ENCODE data around the gene CTLA4. TPM values are rescaled to one million over a fixed set of nuclear protein-coding genes. Genes with fewer than 3 reads are reported as not detected.
A peak's percentile ranks its signal among the peaks of the same experiment; 100 is the strongest.

Gene CTLA4
- total and polyA plus RNA-seq, 2 experiments from 2014 or later = not detected

GRCh38 chr2:203822240-203822639, 45.3 kb upstream of the CTLA4 start (continued):
- no peak for TF ChIP-seq ZNF462 (CRISPR knock-in tag; IDR thresholded peaks at IDR 0.05)
- no peak for TF ChIP-seq ZNF114 (CRISPR knock-in tag; IDR thresholded peaks at IDR 0.05)
- no peak for TF ChIP-seq ZNF331 (CRISPR knock-in tag; IDR thresholded peaks at IDR 0.05; ENCODE audit: low read depth)

- DNase-seq (ENCODE audit: low spot score) (no peak), ATAC-seq (no peak)
- Histone ChIP-seq H3K9me2 (ENCODE audit: insufficient read depth) (no peaks in the 10 kb centered on the region), H3K4me3 (no peak overlapping the region), H3K4me2 (no peak overlapping the region), H2AFZ (0 out of 2 replicates have a peak overlapping the region, but pooled peaks have one; percentile 18), H3K79me2 (replicated peaks; ENCODE audit: insufficient read depth) (no peaks in the 10 kb centered on the region), H4K20me1 (replicated peaks; ENCODE audit: insufficient read depth) (no peaks in the 10 kb centered on the region), H3K36me3 (ENCODE audit: insufficient read depth) (no peaks in the 10 kb centered on the region), H3K27me3 (ENCODE audit: insufficient read depth) (no peaks in the 10 kb centered on the region), H3K27ac (ENCODE audit: low read depth) (no peak overlapping the region), H3K4me1 (ENCODE audit: insufficient read depth) (no peaks in the 10 kb centered on the region), H3F3A (replicated peaks; ENCODE audit: low read depth) (no peaks in the 10 kb centered on the region)
- Mint-ChIP-seq H3K4me3 (no peak overlapping the region), H3K4me1 (no peaks in the 10 kb centered on the region), H3K9me3 (peaks cover 2% of the 10 kb centered on the region; the same call in 1 of the 3 replicates), H3K27ac (no peak overlapping the region), H3K27me3 (ENCODE audit: insufficient read depth, low read depth, poor library complexity) (no peaks in the 10 kb centered on the region), H3K36me3 (ENCODE audit: low read depth) (no peaks in the 10 kb centered on the region)
- TF ChIP-seq EZH2 (IDR thresholded peaks at IDR 0.05; ENCODE audit: low read depth, unreplicated experiment) (no peak), POLR2AphosphoS5 (IDR thresholded peaks at IDR 0.05; ENCODE audit: low read depth) (no peak), REST (IDR thresholded peaks at IDR 0.05; ENCODE audit: unreplicated experiment) (no peak), ZNF331 (CRISPR knock-in tag; IDR thresholded peaks at IDR 0.05; ENCODE audit: low read depth) (no peak), JUNB (IDR thresholded peaks at IDR 0.05; ENCODE audit: unreplicated experiment) (no peak), ETS1 (IDR thresholded peaks at IDR 0.05) (no peak), EZH2phosphoT487 (IDR thresholded peaks at IDR 0.05; ENCODE audit: unreplicated experiment) (no peak)
These were observed 44.4 kb upstream of the CTLA4 start for GRCh38 chr2:203823173-203823572.
